GM19455 (cell line): ENCODE measurements around the gene FNDC3B.

Experiments
- ATAC-seq: cut with Tn5 transposase; IDR thresholded peaks from one replicate; pipeline ENCODE4 v1.9.1; 2021; ENCODE audit not compliant: unreplicated experiment

FNDC3B gene

GRCh38 chr3:172112078-172112733 lies 72.8 kb downstream of the FNDC3B start:
- ATAC-seq, result no peak

GRCh38 chr3:172112734-172113120 lies 73.3 kb downstream of the FNDC3B start:
- ATAC-seq, result no peak

GRCh38 chr3:172113710-172114109 lies 74.3 kb downstream of the FNDC3B start:
- ATAC-seq, result no peak

GRCh38 chr3:172115059-172115458 lies 75.7 kb downstream of the FNDC3B start:
- ATAC-seq, result no peak

GRCh38 chr3:172115787-172116186 lies 76.4 kb downstream of the FNDC3B start:
- ATAC-seq, result no peak

GRCh38 chr3:172118019-172118418 lies 78.6 kb downstream of the FNDC3B start:
- no peak for ATAC-seq

- ATAC-seq, result no peak
Measured at GRCh38 chr3:172119266-172119969, 80.0 kb downstream of the FNDC3B start.

GRCh38 chr3:172120912-172121311 lies 81.5 kb downstream of the FNDC3B start:
- no peak for ATAC-seq

- ATAC-seq, result no peak
Measured at GRCh38 chr3:172121981-172122380, 82.6 kb downstream of the FNDC3B start.

- ATAC-seq, result no peak
Measured at GRCh38 chr3:172124271-172124670, 84.9 kb downstream of the FNDC3B start.

GRCh38 chr3:172125053-172125452 lies 85.7 kb downstream of the FNDC3B start:
- no peak for ATAC-seq

- ATAC-seq, result no peak
Measured at GRCh38 chr3:172125963-172126457, 86.6 kb downstream of the FNDC3B start.

- ATAC-seq, result no peak
Measured at GRCh38 chr3:172126741-172127140, 87.4 kb downstream of the FNDC3B start.

- no peak for ATAC-seq
Measured at GRCh38 chr3:172127141-172127540, 87.8 kb downstream of the FNDC3B start.

- ATAC-seq, result no peak
Measured at GRCh38 chr3:172127929-172128580, 88.7 kb downstream of the FNDC3B start.

GRCh38 chr3:172128858-172129257 lies 89.5 kb downstream of the FNDC3B start:
- no peak for ATAC-seq

- ATAC-seq, result no peak
Measured at GRCh38 chr3:172129498-172129849, 90.1 kb downstream of the FNDC3B start.

GRCh38 chr3:172129850-172130716 lies 90.7 kb downstream of the FNDC3B start:
- ATAC-seq, result no peak

GRCh38 chr3:172130717-172131050 lies 91.3 kb downstream of the FNDC3B start:
- ATAC-seq, result no peak

GRCh38 chr3:172131746-172132145 lies 92.4 kb downstream of the FNDC3B start:
- ATAC-seq, result no peak

- no peak for ATAC-seq
Measured at GRCh38 chr3:172132159-172132586, 92.8 kb downstream of the FNDC3B start.
